Common myeloid progenitor, CD34-positive (primary cell): ENCODE results near the gene ARHGDIA.

ENCODE experiments used
- CTCF ChIA-PET: fragments of 350-600 bp; sonication (Branson Sonifier 250); formaldehyde crosslinking; loops from one replicate; lab custom pipeline; 2021; ENCODE audit warnings: antibody characterized with exemption; lab: Charles Lee
- POLR2A ChIA-PET: fragments of 350-600 bp; sonication (Branson Sonifier 250); formaldehyde crosslinking; loops from one replicate; lab custom pipeline; 2021; ENCODE audit warnings: antibody characterized with exemption; lab: Charles Lee
- DNase-seq, 3 donors: peaks; one replicate each; pipeline versions ENCODE4 v3.0.0 to v3.0.0-alpha.2; 2013
- H3K27ac ChIP-seq, 2 experiments: 1 replicate in 1 of 2; 2 replicates in 1 of 2; pipeline ENCODE4 v1.7.0; 2013; ENCODE audit warnings: inconsistent platforms in 2 of 2, low read length in 2 of 2, mild to moderate bottlenecking in 2 of 2, low read depth in 1 of 2, moderate library complexity in 1 of 2; ENCODE audit not compliant: severe bottlenecking in 2 of 2, insufficient read depth in 1 of 2, poor library complexity in 1 of 2
- H3K27me3 ChIP-seq, 5 experiments: replicated peaks in 2 of 5; 1 replicate in 3 of 5; 2 replicates in 2 of 5; pipeline versions ENCODE4 v1.6.1 to v1.7.0; 2013; ENCODE audit warnings: low read length in 4 of 5, mild to moderate bottlenecking in 2 of 5, moderate library complexity in 2 of 5, inconsistent platforms in 1 of 5; ENCODE audit not compliant: insufficient read depth in 5 of 5, control insufficient read depth in 4 of 5
- H3K36me3 ChIP-seq, 4 experiments: 1 replicate in 2 of 4; 2 replicates in 2 of 4; pipeline versions ENCODE4 v1.6.1 to v1.7.0; 2013; ENCODE audit warnings: low read length in 3 of 4, control low read depth in 1 of 4, mild to moderate bottlenecking in 1 of 4; ENCODE audit not compliant: control insufficient read depth in 4 of 4, insufficient read depth in 4 of 4
- H3K4me1 ChIP-seq, 4 experiments: 1 replicate in 3 of 4; 2 replicates in 1 of 4; pipeline versions ENCODE4 v1.6.1 to v1.7.1; 2013; ENCODE audit warnings: low read length in 3 of 4, mild to moderate bottlenecking in 3 of 4, control low read depth in 1 of 4, inconsistent platforms in 1 of 4, moderate library complexity in 1 of 4; ENCODE audit not compliant: control insufficient read depth in 4 of 4, insufficient read depth in 4 of 4; ENCODE audit errors: control extremely low read depth in 1 of 4
- H3K4me3 ChIP-seq, 7 experiments: 1 replicate in 4 of 7; 2 replicates in 3 of 7; pipeline versions ENCODE4 v1.5.1 to v1.7.0; 2013; ENCODE audit warnings: mild to moderate bottlenecking in 7 of 7, low read length in 6 of 7, moderate library complexity in 6 of 7, inconsistent platforms in 2 of 7, low read depth in 2 of 7, control low read depth in 1 of 7; ENCODE audit not compliant: insufficient read depth in 4 of 7, control insufficient read depth in 1 of 7; ENCODE audit errors: extremely low read depth in 1 of 7
- H3K9me3 ChIP-seq, 5 experiments: 1 replicate in 4 of 5; 2 replicates in 1 of 5; pipeline versions ENCODE4 v1.6.1 to v1.7.1; 2013; ENCODE audit warnings: low read length in 4 of 5, mild to moderate bottlenecking in 2 of 5, inconsistent platforms in 1 of 5, low read depth in 1 of 5, moderate library complexity in 1 of 5; ENCODE audit not compliant: control insufficient read depth in 4 of 5, insufficient read depth in 2 of 5; ENCODE audit errors: control extremely low read depth in 1 of 5
- WGBS: methylation state at CpG from one replicate; pipeline ENCODE4 v1.1.5; 2013; ENCODE audit not compliant: insufficient coverage; 5-methylcytosine and 5-hydroxymethylcytosine counted together

ARHGDIA gene

DNA sequence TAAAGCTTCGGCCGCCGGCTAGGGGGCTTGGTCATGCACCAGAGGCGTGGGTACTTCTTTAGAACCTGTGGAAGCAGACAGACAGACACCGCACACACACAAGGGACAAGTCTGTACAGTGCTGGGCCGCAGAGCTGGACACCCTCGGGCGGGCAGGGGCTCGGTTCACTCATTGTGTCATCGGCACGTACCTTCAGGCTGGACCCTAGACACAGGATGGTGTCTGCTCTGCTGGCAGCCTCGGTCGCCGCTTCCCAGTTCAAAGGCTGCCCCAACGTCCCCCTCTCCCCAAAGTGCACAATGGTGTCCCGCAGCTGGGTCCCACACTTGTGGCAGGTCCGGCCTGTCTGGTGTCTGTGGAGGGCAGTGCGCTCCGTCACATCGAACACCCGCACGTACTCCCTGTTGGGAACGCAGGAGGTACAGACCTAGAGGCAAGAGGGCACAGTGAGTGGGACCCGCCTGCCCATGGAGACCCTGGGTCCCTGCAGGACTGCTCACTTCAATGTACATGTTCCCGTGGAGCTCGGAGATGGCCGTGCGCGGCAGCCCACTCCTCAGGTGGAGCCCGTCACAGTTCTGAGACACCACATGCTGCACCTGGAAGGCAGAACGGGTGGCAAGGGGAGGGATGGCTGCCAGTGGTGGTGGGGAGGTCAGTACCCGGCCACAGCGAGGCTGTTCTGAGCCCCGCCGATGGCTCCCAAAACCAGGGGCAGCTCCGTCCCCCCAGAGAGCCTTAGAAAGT, 43.1 kb upstream of the ARHGDIA start:
- peaks cover 5 to 59% (median 37%) of the 10 kb centered on the region in 4 experiments for H3K36me3 ChIP-seq

DNA sequence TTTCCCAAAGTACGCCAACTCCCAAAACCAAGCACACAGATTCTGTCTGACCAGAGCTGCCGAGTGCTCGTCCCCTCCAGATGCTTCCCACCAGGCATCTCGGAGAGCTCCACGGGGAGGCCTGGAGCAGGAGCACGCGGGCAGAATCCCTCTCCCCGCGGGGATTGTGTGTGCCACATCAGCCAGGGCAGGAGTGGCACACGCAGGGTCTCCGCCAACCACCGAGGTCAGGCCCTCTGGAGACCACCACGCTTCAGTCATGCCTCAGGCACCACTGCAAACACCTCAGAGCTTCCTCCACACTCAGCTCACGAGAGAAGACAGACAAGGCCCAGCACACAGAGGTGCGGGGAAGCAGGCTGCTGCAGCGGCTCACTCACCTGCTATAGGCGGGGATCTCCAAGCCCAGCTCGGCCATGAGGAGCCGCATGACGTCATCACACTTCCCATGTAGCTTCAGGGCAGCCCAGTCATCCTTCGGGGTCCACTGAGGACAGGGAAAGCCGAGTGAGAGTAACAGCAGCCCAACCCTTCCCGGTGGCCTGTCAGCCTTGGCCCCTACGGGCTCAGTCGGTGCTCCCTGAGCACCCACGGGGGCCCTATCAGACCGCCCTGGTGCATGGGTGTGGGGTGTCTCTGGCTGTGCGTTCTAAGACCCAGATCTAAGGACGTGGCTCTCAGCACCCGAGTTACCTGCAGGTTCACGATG, 42.4 kb upstream of the ARHGDIA start:
- DNase-seq = no peak
- CTCF ChIA-PET = interaction anchor here (1.5 to 2.1 kb wide), 3 partner anchors 10 to 14 kb away, joined by 3 to 12 read pairs (median 7); partner anchors contain the start of gene MAFG
- POLR2A ChIA-PET = interaction anchor here (0.7 kb wide), 1 partner anchor 13 kb away, joined by 3 read pairs; no protein-coding TSS in a partner anchor

More for the DNA sequence above, 43.1 kb upstream of the ARHGDIA start:
- no peak for DNase-seq
- Histone ChIP-seq H3K4me1 (peaks cover 9 to 43% (median 35%) of the 10 kb centered on the region in 4 experiments), H3K4me3 (no peak overlapping the region), H3K27ac (no peak overlapping the region), H3K27me3 (peaks cover 0 to 2% (median 0%) of the 10 kb centered on the region in 5 experiments), H3K9me3 (no peaks in the 10 kb centered on the region)
- WGBS = over 99% methylated on average over 27 of the region's 36 CpGs
- CTCF ChIA-PET = interaction anchor here (1.5 to 2.1 kb wide), 4 partner anchors 9 to 45 kb away, joined by 3 to 12 read pairs (median 6); partner anchors contain the start of gene MAFG
- POLR2A ChIA-PET = no interaction called here

DNA sequence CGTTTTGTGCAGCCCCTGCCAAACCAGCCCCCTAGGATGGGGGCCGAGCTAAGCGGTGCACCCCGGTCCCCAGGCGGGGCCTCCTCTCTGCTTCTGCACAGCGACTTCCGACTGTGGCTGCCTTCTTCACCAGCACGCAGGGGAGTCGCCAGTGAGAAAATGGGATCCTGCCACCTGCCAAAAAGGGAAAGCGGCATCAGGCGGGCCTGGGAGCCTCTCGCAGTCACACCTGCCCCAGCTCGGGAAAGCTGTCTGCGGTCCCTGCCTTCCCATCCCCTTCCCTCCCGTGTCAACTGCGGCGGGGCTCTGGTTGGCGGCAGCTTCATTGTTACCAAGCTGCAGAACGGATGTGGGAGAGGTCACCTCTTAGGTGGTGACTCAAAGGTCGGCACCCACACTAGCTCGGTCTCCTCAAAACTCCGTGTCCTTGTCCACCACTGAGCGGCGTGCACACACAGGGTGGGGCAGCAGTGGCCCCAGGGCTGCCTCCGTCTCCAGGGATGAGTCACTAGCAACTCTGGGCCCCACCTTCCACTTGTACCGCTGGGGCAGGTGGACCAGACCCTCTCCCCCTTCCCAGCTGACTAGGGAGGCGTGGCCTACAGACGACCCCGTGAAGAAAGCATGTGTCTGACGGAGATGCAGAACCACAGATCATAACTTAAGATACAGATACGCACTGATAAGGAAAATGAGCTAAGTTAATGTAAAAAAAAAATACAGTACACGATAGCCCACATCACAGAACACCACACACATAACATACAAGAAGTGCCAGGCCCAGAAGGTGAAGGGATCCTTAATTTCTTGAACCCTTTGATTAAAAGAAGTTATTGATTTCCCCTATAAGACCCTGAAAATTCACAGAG, 41.5 kb upstream of the ARHGDIA start:
- Histone ChIP-seq H3K27me3 (peaks cover 0 to 2% (median 0%) of the 10 kb centered on the region in 5 experiments), H3K4me3 (no peak overlapping the region), H3K4me1 (peaks cover 9 to 32% (median 23%) of the 10 kb centered on the region in 4 experiments), H3K27ac (no peak overlapping the region), H3K9me3 (no peaks in the 10 kb centered on the region), H3K36me3 (peaks cover 5 to 70% (median 43%) of the 10 kb centered on the region in 4 experiments)
- DNase-seq = no peak
- 94% methylated on average over 25 of the region's 32 CpGs for WGBS
- ChIA-PET POLR2A (interaction anchor here (0.7 to 1.0 kb wide), 2 partner anchors 14 to 101 kb away, joined by 3 read pairs; no protein-coding TSS in a partner anchor), CTCF (interaction anchor here (1.5 to 2.1 kb wide), 3 partner anchors 11 to 15 kb away, joined by 3 to 12 read pairs (median 7); partner anchors contain the start of gene MAFG)

More for the DNA sequence above, 42.4 kb upstream of the ARHGDIA start:
- H3K9me3 ChIP-seq = no peaks in the 10 kb centered on the region
- H3K4me1 ChIP-seq = peaks cover 9 to 37% (median 28%) of the 10 kb centered on the region in 4 experiments
- peaks cover 0 to 2% (median 0%) of the 10 kb centered on the region in 5 experiments for H3K27me3 ChIP-seq
- H3K27ac ChIP-seq = no peak overlapping the region
- peaks cover 5 to 61% (median 36%) of the 10 kb centered on the region in 4 experiments for H3K36me3 ChIP-seq
- H3K4me3 ChIP-seq = no peak overlapping the region
- WGBS = over 99% methylated on average over 26 of the region's 31 CpGs

DNA sequence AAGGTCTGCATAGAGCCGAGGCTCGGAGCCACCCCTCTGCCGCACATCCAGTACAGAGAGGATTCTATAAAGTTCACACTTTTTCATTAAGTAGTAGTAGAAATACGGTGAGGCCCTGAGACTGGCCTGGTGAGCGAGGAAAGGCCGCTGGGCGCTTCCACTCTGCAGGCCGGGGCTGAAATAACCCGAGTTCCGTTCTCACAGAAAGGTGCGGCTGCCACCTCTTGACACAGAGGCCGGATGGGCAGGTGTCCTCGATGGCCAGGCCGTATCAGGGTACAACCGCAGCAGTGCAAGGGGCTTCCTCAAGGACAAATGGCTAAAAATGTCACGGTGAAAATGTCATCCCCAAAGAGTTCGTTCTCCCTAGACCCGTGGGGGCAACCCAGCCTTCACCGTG, 40.8 kb upstream of the ARHGDIA start:
- ChIA-PET CTCF (interaction anchor here (1.5 to 2.1 kb wide), 2 partner anchors 12 to 19 kb away, joined by 5 to 12 read pairs; no protein-coding TSS in a partner anchor), POLR2A (interaction anchor here (1.0 to 1.5 kb wide), 2 partner anchors 11 to 101 kb away, joined by 3 to 4 read pairs; no protein-coding TSS in a partner anchor)
- H3K27me3 ChIP-seq = peaks cover 0 to 2% (median 0%) of the 10 kb centered on the region in 5 experiments
- no peaks in the 10 kb centered on the region for H3K9me3 ChIP-seq
- no peak overlapping the region for H3K27ac ChIP-seq
- peaks cover 4 to 26% (median 17%) of the 10 kb centered on the region in 4 experiments for H3K4me1 ChIP-seq
- 95% methylated on average over 16 of the region's 19 CpGs for WGBS
- H3K4me3 ChIP-seq = peak overlapping the region in 2 of 7 experiments; percentile 25 to 28
- H3K36me3 ChIP-seq = peaks cover 5 to 77% (median 46%) of the 10 kb centered on the region in 4 experiments
- no peak for DNase-seq

DNA sequence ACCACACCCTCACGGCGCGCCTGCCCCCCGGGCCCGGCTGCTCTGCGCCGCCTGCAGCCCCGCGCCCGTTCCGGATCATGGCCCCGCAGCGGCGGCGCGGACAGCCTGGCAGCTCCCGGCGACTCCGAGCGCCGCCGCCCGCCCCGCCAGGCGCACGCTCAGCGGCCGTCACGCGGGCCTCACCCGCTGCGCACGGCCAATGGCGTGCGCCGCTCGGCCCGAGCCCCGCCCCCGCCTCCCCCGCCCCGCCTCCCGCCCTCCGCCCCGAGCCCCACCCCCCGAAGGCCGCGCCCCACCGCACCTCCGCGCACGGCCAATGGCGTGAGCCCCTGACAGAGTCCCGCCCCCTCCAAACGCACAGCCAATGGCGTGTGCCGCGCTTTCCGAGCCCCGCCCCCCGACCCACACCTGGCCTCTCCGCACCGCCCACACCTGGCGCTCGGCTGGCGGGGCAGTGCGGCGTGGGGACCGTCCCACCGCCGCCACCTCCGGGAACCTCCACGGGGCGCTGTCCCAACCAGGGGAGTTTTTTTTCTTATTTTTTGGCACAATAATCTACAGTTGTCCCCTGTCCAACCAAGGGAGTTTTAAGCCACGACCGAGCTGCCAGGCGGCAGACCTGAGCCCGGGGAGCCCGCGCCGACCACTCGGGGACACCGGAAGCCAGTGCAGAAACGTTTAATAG, 40.3 kb upstream of the ARHGDIA start, which contains the start of gene PCYT2:
TSS of gene PCYT2 (minus strand) at position 123 of the 685 bp plus-strand sequence. CDS start at position 79, 44 bp downstream.
- peaks cover 5 to 78% (median 46%) of the 10 kb centered on the region in 4 experiments for H3K36me3 ChIP-seq
- DNase-seq = peak; percentile 85 to 90 (median 89)
- CTCF ChIA-PET = interaction anchor here (1.5 kb wide), 1 partner anchor 18 kb away, joined by 5 read pairs; no protein-coding TSS in a partner anchor
- POLR2A ChIA-PET = interaction anchor here (1.5 kb wide), 1 partner anchor 12 kb away, joined by 4 read pairs; no protein-coding TSS in a partner anchor
- H3K9me3 ChIP-seq = no peaks in the 10 kb centered on the region
- H3K27ac ChIP-seq = peak within 1 kb of the TSS in 1 of 2 experiments; percentile 43
- H3K27me3 ChIP-seq = peaks cover 0 to 2% (median 0%) of the 10 kb centered on the region in 5 experiments
- H3K4me3 ChIP-seq = peak within 1 kb of the TSS; percentile 46 to 88 (median 76)
- peaks cover 0 to 21% (median 14%) of the 10 kb centered on the region in 4 experiments for H3K4me1 ChIP-seq
- WGBS = 12% methylated on average over 18 of the region's 84 CpGs
